Activated CD4-positive, CD25-positive, alpha-beta regulatory T cell treated with anti-CD3 and anti-CD28 coated beads, Interleukin-2, amount 50 U/mL, for 72 hours (primary cell): Measurements from ENCODE around the gene CCDC107.
"Not testable (repeated sequence)": the region's sequence is repeated elsewhere in the genome, so short reads cannot be mapped to it uniquely, and the experiment has no call there.

Experiments used
- DNase-seq: peaks from one replicate; pipeline ENCODE4 v3.0.0; 2021

The CCDC107 gene

DNA sequence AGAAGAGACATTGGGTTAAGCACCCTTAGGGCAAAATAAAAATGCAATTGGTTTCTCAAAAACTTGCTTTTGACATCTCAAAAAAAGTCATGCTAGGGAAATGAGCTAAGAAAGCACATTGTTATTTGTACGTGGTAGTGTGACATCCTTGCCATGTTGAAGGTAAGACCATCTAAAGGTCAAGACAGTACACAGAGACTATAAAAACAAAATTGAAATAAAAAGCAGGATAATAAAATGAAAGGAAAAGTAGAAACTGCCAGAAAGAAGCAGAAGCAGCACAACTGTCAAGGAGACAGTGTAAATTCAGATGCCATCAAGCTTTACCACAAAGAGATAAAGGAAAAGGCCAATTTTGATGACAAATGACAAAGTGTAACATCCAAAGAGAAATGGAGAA lies 18.9 kb upstream of the CCDC107 start:
- DNase-seq: not testable (repeated sequence)

GRCh38 chr9:35639631-35640030 lies 18.5 kb upstream of the CCDC107 start:
- DNase-seq: no peak

- DNase-seq: not testable (repeated sequence)
Measured at GRCh38 chr9:35640431-35640830, 17.7 kb upstream of the CCDC107 start.

GRCh38 chr9:35641478-35641877 lies 16.6 kb upstream of the CCDC107 start:
- not testable (repeated sequence) for DNase-seq

- no peak for DNase-seq
Measured at GRCh38 chr9:35643046-35643445, 15.0 kb upstream of the CCDC107 start.

- DNase-seq: not testable (repeated sequence)
Measured at GRCh38 chr9:35645736-35646135, 12.4 kb upstream of the CCDC107 start.

GRCh38 chr9:35646153-35646532 lies 11.9 kb upstream of the CCDC107 start:
- DNase-seq: no peak

GRCh38 chr9:35646533-35647265 lies 11.4 kb upstream of the CCDC107 start:
- DNase-seq: peak; percentile 91

DNA sequence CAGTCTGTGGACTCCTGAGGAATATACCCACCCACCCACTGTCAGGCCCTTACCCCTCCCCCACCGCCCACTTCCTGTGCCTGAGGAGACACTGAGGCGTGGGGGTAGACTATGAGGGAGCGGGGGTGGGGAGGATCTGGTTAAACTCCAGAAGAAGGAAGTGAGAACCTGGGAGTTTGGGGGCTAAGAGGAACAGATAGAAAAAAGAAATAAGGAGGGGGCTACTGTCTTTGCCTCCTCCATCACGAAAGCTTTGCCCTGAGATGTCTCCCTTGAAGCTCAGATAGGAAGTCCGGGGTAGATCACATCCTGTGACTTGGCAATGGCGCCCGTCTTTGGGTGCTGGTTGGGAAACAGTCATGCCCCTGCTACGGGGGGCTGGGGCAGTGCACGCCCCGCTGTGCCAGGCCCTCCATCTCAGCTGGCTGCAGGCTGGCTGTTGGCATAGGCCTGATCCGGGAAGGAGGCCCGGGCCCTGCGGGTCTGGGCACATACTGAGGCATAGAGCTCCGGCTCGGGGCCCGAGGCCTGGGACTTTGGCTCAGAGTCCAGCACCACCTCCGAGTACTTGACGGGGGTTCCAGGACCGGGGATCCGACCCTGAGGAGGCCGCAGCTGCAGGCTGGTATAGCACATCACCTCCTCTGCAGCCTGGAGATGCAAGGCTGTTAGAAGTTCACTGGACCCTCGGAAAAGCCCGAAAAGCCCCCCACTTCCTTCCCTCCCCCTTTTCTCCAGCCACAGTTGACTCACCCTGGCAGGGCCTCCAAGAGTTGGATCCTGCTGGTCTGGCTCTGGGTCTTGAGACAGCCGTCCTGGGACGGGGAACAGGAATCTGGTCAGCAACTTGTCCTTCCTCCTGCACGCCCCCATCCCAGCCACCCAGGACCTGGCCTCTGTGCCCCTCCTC lies 8.4 kb upstream of the CCDC107 start:
- DNase-seq: no peak

DNA sequence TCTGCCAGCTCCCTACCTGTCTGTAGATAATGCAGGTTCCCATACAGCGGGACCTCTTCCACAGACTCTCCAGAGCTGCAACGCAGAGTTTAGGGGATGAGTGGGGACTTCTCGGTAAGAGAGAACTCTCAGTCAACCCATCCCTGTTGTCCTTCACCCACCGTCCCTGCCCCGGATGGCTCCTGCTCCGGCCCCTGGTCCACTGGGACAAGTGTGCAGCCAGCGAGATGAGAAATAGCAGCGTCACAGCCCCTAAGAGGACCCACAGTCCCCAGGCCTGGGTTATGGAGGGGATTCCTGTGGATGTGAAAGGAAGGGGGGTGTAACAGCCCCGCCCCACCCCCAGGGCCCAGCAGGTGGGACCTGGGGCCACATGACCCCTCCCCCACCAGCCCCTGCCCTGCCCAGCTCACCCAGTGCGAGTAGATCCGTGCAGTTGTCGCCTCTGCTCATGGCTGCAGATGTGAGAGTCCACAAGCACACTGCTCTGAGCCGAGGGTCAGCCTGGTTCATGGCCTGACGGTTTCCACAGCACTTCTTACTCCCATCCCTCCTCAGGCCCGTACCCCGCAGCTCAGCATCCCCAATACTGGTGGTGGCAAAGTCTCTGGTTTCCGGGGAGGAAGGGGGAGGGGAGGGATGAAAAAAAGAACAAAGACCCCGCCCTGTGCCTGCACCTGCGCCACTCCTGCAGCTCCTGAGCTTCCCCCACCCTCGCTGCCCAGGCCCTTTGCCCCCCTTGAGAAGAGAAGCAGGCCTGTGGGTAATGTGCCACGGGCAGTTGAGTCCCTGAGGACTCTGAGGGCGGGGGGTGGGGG lies 7.5 kb upstream of the CCDC107 start, which contains the start of gene SIT1:
Gene SIT1, minus strand, starts transcription at position 591 of the 818 bp plus-strand sequence. Its CDS starts 78 bp downstream, at position 513.
- no peak for DNase-seq

DNA sequence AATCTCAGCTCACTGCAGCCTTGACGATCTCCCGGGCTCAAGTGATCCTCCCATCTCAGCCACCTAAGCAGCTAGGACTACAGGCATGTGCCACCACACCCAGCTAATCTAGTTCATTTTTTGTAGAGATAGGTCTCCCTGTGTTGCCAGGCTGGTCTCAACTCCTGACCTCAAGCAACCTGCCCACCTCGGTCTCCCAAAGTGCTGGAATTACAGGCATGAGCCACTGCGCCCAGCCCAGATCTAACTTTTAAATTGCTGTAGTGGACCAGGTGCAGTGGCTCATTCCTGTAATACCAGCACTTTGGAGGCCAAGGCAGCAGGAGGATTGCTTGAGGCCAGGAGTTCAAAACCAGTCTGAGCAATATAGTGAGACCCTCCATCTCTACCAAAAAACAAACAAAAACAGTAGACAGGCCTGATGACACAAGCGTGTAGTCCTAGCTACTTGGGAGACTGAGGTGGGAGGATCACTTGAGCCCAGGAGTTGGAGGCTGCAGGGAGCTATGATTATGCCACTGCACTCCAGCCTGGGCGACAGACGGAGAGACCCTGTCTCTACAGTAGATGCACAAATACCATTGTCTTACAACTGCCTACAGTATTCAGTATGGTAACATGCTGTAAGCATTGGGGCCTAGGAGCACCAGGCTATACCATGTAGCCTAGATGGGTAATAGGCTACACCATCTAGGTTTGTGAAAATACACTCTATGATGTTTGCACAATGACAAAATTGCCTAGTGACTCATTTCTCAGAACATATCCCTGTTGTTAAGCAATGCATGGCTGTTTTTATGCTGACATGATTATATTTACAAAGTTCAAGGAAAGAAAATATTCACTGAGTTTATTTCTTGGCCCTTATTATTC lies 5.9 kb upstream of the CCDC107 start:
- DNase-seq: no peak

- DNase-seq: no peak
Measured at GRCh38 chr9:35652829-35653209, 5.3 kb upstream of the CCDC107 start.

DNA sequence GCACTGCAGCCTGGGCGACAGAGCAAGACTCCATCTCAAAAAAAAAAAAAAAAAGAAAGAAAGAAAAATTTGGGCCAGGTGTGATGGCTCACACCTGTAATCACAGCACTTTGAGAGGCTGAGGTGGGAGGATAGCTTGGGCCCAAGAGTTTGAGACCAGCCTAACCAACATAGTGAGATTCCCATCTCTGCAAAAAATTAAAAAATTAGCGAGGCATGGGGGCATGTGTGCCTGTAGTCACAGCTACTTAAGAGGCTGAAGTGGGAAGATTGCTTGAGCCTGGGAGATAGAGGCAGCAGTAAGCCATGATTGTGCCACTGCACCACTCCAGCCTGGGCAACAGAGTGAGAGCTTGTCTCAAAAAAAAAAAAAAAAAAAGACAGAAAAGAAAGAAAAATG lies 4.5 kb upstream of the CCDC107 start:
- DNase-seq: no peak

DNA sequence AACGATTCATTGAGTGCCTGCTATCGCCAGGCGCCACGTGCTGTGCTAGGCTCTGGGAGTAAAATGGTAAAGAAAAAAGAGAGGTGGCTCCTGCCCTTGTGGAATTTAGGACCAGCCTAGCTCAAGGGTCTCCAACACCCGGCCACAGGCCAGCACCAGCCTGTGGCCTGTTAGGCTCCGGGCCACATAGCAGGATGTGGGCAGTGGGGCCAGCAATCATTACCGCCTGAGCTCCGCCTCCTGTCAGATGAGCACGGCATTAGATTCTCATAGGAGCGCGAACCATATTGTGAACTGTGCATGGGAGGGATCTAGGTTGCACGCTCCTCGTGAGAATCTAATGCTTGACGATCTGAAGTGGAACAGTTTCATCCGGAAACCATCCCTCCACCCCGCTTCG lies 1.7 kb upstream of the CCDC107 start:
- DNase-seq: no peak

GRCh38 chr9:35656831-35657545 lies 1.1 kb upstream of the CCDC107 start:
- no peak for DNase-seq

GRCh38 chr9:35657546-35658136 lies 451 bp upstream of the CCDC107 start, which contains the start of gene RMRP:
RMRP (minus strand) TSS chr9:35658019.
- peak; percentile 83 for DNase-seq

DNA sequence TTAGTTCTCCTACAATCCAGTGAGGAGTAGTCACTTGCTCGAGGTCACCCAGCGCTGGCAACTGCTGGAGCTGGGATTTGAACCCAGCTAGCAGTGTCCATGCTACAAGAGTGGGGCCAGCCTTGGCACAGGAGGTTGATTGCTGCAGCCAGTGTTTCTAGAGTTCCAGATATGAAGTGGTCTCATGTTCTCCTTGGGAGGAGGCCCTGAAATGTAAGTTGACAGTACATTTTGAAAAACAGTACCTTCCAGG lies 802 bp downstream of the CCDC107 start:
- DNase-seq: no peak

GRCh38 chr9:35659340-35659739 lies 1.2 kb downstream of the CCDC107 start:
- DNase-seq: no peak

- DNase-seq: no peak
Measured at GRCh38 chr9:35660966-35661415, 2.9 kb downstream of the CCDC107 start.

- DNase-seq: no peak
Measured at GRCh38 chr9:35661756-35662350, 3.8 kb downstream of the CCDC107 start.

DNA sequence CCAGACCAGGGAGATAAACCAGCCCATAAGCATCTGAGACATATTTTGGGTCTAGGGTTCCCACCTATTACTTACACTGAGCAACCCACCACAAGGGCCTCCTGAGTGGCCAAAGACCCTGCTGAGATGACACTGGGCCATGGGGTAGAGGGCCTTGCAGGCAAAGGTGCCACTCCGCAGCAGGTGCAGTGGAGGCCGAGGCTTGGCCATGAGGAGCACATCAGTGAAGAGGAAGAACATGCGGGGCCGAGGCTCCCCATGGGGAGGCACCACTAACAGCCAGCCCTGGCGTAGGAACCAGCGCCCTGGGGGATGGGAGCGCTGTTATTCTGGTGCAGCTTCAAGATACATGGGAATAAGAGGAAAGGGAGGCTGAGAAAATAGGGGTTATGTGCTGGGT lies 4.3 kb downstream of the CCDC107 start:
- DNase-seq: no peak
